Epithelial cell of esophagus (primary cell): ENCODE measurements around the gene PKD2.
"Not testable (repeated sequence)": the region's sequence is repeated elsewhere in the genome, so short reads cannot be mapped to it uniquely, and the experiment has no call there.

Source experiments
- DNase-seq: peaks from one replicate; pipeline ENCODE4 v3.0.0; 2010; ENCODE audit warnings: low read depth
- H3K4me3 ChIP-seq: 2 replicates; pipeline ENCODE4 v1.5.1; 2011; ENCODE audit warnings: mild to moderate bottlenecking, low read length, control low read depth
- CTCF ChIP-seq: IDR thresholded peaks from 2 replicates; pipeline ENCODE4 v1.5.1; 2011; ENCODE audit warnings: low read depth, mild to moderate bottlenecking, low read length, control low read depth, inconsistent platforms; ENCODE audit not compliant: insufficient read depth; ENCODE audit errors: missing control alignments

The PKD2 gene

DNA sequence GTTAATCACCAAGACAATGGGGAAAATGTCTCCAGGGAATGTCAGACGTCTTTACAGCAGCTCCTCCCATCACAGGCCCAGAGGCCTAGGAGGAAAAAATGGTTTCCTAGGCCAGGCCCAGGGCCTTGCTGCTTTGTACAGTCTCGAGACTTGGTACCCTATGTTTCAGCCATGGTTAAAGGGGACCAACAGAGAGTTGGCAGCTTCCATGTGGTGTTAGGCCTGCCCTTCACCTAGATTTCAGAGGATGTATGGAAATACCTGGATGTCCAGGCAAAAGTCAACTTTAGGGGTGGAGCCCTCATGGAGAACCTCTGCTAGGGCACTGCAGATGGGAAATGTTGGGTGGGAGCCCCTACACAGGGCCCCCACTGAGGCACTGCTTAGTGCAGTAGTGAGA lies 112.5 kb downstream of the PKD2 start:
- DNase-seq, result no peak
- no peak for TF ChIP-seq CTCF
- H3K4me3 ChIP-seq, result no peak overlapping the region

- DNase-seq, H3K4me3 ChIP-seq: not testable (repeated sequence)
Measured at GRCh38 chr4:88122260-88122659, 114.8 kb downstream of the PKD2 start.
